KG1 (cell line): ENCODE data around the gene TMEM154.

Experiments
- DNase-seq: peaks from one replicate; lab custom pipeline; 2025; lab: John Stamatoyannopoulos, UW

TMEM154 gene

GRCh38 chr4:152628128-152628527 lies 51.7 kb downstream of the TMEM154 start:
- no peak for DNase-seq

- DNase-seq: no peak
Observed at GRCh38 chr4:152626790-152627189, 53.0 kb downstream of the TMEM154 start.

- no peak for DNase-seq
Observed at GRCh38 chr4:152620915-152621314, 58.9 kb downstream of the TMEM154 start.

GRCh38 chr4:152620218-152620617 lies 59.6 kb downstream of the TMEM154 start:
- no peak for DNase-seq

GRCh38 chr4:152619556-152619955 lies 60.2 kb downstream of the TMEM154 start:
- no peak for DNase-seq

- DNase-seq: no peak
Observed at GRCh38 chr4:152618971-152619370, 60.8 kb downstream of the TMEM154 start.

- no peak for DNase-seq
Observed at GRCh38 chr4:152616804-152617203, 63.0 kb downstream of the TMEM154 start.

DNA sequence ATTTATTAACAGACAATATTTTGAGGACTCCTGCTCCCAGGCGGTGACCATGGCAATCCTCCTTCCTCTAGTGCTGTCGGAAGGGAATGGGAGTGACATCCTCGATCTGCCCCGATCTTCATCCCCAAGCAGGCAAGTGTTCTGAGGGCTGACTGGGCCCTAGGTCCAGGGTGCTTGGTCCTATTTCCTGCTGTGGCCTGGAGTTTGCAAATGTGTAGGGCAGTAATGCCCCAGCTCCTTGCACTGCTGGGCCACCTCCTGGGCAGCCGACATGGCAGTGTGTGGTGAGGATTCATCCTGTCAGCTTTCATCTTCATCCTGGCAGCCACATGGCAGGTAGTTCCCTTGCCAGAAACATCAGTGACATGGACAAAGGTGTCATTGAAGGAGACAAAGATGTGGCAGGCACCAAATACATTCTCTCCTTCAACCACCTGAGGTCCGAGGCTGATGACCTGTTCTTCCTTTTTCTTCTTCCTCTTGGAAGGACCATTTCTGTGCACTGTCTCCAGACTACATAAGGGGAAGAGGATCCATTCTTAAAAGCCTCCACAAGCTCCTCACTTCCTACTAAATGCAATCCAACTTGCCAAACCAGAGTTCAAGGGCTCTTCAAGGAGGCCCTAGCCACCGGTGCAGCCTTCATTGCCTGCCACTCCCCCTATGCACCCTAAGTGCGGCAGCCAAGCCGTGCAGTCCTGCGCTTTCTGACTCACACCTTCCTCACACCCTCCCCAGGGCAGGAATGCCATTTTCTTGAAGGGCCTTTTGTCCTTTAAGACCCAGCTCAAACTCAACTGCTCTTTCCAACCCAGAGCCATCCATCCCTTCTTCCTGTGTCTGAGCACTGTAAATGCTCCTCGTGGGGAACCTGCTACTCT lies 65.7 kb downstream of the TMEM154 start:
- DNase-seq: no peak

DNA sequence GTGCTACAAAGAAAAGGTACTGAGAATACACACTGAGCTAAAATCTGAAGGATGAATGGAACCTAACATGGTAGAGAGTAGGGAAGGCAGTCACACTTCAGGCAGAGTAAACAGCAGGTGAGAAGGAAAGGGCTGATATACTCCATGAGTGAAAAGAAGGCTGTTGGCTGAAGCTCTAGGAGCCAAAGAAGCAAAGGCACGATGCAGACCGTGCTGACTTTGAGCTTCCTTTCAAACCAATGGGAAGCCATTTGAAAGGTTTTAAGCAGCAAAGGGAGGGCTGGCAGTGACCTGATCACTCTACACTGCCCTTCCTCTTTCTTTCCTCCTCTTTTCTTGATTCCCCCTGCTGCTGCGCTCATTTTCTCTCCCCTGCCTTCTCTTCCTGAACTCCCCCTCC lies 66.4 kb downstream of the TMEM154 start:
- no peak for DNase-seq

DNA sequence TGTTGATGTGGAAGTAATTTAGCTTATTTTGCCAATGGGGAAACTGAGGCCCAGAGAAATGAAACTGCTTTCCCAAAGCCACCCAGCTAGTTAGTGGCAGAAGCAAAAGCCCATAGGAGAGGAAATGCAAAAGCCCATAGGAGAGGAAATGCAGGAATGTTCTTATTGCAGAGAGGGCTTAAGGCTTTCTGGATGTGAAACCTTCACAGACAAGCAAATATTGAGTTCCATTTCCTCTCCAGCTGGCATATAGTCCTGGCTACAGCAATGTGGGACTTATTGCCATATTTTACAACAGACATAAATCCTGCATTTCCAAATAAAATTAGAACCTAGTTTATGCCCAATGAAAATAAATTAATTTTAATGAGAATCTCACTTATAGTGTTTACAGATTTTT lies 69.7 kb downstream of the TMEM154 start:
- no peak for DNase-seq

GRCh38 chr4:152609481-152609880 lies 70.3 kb downstream of the TMEM154 start:
- no peak for DNase-seq

GRCh38 chr4:152607178-152607577 lies 72.6 kb downstream of the TMEM154 start:
- DNase-seq: no peak

DNA sequence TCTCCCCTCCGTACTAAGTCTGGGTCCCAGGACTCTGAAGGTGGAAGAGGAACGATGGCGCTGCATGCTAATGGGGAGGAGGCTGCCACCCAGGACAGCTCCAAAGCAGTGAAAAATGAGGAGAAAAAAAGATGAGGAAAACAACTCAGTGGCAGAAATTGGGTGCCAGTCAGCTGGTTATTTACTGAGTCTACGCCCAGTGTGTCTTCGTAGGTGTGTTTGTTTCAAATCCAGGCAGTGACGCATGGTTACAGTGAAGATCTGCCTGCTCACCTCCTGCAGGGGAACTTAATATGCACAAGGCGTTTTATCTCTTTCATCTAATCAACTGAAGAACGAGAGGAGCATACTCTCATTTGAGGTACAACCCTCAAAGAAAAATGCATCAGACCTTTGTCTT lies 73.0 kb downstream of the TMEM154 start:
- DNase-seq: no peak

DNA sequence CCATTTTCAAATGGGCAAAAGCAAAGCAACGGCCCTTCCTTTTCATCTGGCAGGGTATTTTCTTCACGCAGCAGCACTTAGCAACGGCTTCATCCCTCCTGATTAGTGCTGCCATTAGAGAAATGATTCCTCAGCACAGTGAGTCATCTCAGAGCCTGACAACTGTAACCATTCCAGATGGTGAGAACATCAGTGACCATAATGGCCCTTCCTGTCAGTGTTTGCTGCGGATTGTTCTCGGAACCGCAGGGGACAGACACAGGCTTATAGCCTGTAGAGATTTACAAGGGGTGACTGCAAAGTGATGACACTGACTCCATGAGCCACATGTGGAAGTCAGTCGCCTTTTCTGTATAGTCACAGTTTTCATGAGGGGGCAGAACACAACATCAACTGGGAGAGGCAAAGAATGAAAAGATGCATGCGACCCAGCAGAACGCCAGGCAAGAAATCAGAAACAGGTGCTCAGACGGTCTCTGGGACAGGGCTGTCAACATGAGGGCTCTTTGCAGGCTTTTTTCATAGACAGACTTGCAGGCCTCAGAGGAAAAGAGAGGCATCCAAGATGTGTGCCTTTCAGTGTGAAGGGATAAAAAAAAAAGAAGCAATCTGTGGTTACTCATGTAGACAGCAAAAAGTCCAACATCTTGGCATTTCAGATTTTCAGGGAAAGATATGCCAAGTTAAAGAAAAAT lies 74.0 kb downstream of the TMEM154 start:
- DNase-seq: no peak

GRCh38 chr4:152605031-152605430 lies 74.8 kb downstream of the TMEM154 start:
- DNase-seq: no peak

GRCh38 chr4:152601156-152601555 lies 78.6 kb downstream of the TMEM154 start:
- DNase-seq: no peak

GRCh38 chr4:152599636-152600035 lies 80.2 kb downstream of the TMEM154 start:
- no peak for DNase-seq

DNA sequence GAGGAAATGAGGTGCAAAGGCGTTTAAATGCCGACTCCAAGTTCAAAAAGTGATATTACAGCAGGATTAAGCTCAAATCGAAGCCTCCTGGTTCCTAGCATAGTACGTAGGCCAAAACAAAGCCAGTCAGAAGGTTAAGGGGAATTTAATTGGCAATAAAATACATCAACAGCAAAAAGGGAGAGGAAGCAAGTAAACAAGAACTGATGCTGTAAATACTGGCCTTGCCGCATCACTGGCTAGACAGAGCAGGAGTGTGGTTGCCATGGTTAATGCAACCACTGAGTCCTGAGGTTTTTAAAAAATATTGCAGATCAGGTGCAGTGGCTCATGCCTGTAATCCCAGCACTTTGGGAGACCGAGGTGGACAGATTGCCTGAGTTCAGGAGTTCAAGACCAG lies 80.7 kb downstream of the TMEM154 start:
- no peak for DNase-seq

GRCh38 chr4:152598454-152598853 lies 81.3 kb downstream of the TMEM154 start:
- no peak for DNase-seq

DNA sequence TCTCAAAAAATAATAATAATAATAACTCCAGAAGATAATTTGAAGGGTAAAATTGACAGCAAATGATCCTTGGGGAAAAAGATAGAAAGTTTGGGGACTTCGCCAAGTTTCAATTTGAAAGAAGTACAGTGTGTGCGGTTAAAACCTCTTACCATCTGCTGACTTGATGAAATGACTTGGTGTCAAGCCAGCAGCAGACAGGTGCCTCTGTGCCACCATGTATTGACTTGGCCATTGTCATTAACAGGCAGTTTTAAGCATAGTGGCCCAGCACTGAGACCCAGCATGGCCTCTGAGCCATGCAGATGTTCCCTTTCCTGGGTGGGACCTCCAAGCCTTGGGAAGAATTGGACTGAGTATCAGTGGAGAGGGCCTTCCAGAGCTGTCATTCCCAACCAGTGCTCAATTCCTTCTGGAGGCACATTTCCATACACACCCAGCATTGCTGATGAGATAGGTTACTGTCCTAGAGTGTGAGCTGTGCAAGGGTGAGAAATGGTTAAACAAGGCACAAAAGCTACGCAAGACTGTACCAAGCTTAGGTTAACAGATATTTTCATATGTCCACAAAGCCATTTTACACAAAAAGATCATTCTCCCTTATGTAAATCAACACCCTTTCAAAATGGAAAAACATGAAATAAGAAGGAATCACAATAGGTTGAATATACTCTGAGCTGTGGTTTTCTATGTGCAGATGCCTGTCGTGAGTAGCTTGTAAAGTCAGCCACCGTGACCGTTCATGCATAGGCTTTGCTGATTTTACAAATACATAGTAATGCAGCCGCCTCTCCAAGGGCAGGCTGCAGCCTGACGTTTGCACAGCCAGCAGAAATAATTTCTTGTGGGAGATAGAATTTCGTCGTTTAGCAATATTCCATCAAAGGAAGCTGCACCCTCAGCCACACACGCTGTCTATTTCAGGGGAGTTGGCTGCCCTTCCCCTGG lies 84.5 kb downstream of the TMEM154 start:
- DNase-seq: no peak

DNA sequence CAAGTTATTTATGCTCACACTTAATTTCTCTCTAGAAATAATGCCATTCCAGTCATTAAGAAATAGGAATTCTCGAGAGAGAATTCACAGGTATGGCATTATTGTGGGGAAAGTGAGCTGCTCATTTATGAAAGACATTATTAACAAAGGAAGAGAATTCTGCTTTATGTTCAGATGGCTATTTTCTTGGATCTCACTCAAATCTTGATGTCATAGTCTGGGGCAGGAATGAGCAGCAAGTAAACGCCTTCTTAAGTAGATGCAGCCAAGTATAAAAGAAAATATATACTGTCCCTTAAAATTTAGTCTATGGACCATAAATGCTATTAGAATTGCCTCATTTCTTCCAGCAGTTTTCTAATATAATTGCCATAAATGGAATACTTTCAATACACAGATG lies 85.7 kb downstream of the TMEM154 start:
- DNase-seq: no peak

DNA sequence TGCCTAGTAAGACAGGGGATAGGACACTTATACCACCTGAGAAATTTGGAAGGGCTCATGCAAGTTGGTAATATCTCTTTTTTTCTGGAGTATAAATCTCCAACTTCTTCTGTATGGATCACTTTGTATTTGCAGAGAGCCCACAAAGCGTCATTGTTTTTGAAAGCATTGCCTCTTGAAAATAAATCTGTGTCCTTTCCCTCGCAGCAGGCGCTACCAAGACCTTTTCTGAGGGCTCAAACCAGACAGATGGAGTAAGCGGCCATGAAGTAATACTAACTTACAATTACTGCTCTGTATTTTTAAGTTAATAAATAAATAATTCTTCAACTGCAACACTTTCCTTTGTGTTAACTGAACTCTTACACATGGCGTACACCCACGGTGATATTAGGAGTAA lies 87.9 kb downstream of the TMEM154 start:
- no peak for DNase-seq
